HepG2 (cell line): ENCODE measurements around the gene TRIM9. TPM values are rescaled to one million over a fixed set of nuclear protein-coding genes. Genes with fewer than 3 reads are reported as not detected.

Experiments
- CREM ChIP-seq, 2 experiments: sonication (generic) in 1 of 2; formaldehyde crosslinking in 1 of 2; IDR thresholded peaks; 2 replicates each; pipeline versions ENCODE4 v1.4.0 to v1.6.1; 2016 to 2020; ENCODE audit warnings: antibody characterized with exemption in 1 of 2, mild to moderate bottlenecking in 1 of 2, missing genetic modification reagents in 1 of 2
- LCORL ChIP-seq, 2 experiments: fragments of 450-650 bp in 1 of 2; sonication (generic) in 1 of 2; formaldehyde crosslinking in 1 of 2; IDR thresholded peaks; 2 replicates each; pipeline versions ENCODE4 v1.5.0 to v1.6.1; 2017 to 2020; ENCODE audit warnings: antibody characterized with exemption in 1 of 2, missing genetic modification reagents in 1 of 2
- MTERF4 ChIP-seq: sonication (generic); formaldehyde crosslinking; IDR thresholded peaks from 2 replicates; pipeline ENCODE4 v1.8.0; 2023; ENCODE audit warnings: mild to moderate bottlenecking, missing genetic modification reagents
- POLR2A ChIP-seq, 2 experiments: IDR thresholded peaks; 2 replicates each; pipeline ENCODE4 v1.6.1; 2011; ENCODE audit warnings: low read depth in 2 of 2, low read length in 2 of 2, mild to moderate bottlenecking in 1 of 2, moderate library complexity in 1 of 2; ENCODE audit not compliant: insufficient read depth in 1 of 2
- SALL1 ChIP-seq: sonication (generic); formaldehyde crosslinking; IDR thresholded peaks from 2 replicates; pipeline ENCODE4 v1.8.0; 2022; ENCODE audit warnings: mild to moderate bottlenecking, missing genetic modification reagents
- SMARCC2 ChIP-seq: fragments of 450-650 bp; IDR thresholded peaks from 2 replicates; pipeline ENCODE4 v1.6.1; 2017; ENCODE audit warnings: antibody characterized with exemption, mild to moderate bottlenecking
- SOX5 ChIP-seq: IDR thresholded peaks from 2 replicates; pipeline ENCODE4 v1.6.1; 2016; ENCODE audit warnings: borderline replicate concordance
- TBX3 ChIP-seq: fragments of 450-650 bp; IDR thresholded peaks from 2 replicates; pipeline ENCODE4 v1.6.1; 2017; ENCODE audit warnings: antibody characterized with exemption, mild to moderate bottlenecking, inconsistent platforms, borderline replicate concordance
- TFE3 ChIP-seq: IDR thresholded peaks from 2 replicates; pipeline ENCODE4 v1.6.1; 2016
- ZBTB25 ChIP-seq: IDR thresholded peaks from 2 replicates; pipeline ENCODE4 v1.6.1; 2018; ENCODE audit warnings: missing genetic modification reagents
- ZNF263 ChIP-seq: sonication (generic); formaldehyde crosslinking; IDR thresholded peaks from 2 replicates; pipeline ENCODE4 v1.4.0; 2020; ENCODE audit warnings: missing genetic modification reagents
- ZNF501 ChIP-seq: sonication (generic); formaldehyde crosslinking; IDR thresholded peaks from 2 replicates; pipeline ENCODE4 v1.5.1; 2020; ENCODE audit warnings: mild to moderate bottlenecking, moderate library complexity, missing genetic modification reagents
- ZNF564 ChIP-seq: sonication (generic); formaldehyde crosslinking; IDR thresholded peaks from 2 replicates; pipeline ENCODE4 v1.8.1; 2023; ENCODE audit warnings: mild to moderate bottlenecking, missing genetic modification reagents
- ZNF614 ChIP-seq: IDR thresholded peaks from 2 replicates; pipeline ENCODE4 v1.6.1; 2018; ENCODE audit warnings: missing biosample characterization, missing genetic modification reagents, inconsistent platforms, borderline replicate concordance
- ZNF672 ChIP-seq: sonication (generic); formaldehyde crosslinking; IDR thresholded peaks from 2 replicates; pipeline ENCODE4 v1.8.1; 2022; ENCODE audit warnings: missing genetic modification reagents
- ZNF709 ChIP-seq: sonication (generic); formaldehyde crosslinking; IDR thresholded peaks from 2 replicates; pipeline ENCODE4 v1.5.0; 2020; ENCODE audit warnings: mild to moderate bottlenecking, missing genetic modification reagents
- polyA plus RNA-seq, 8 experiments: library from polyadenylated mRNA; depleted of rRNA in 3 of 8; stranded (reverse) in 7 of 8; unstranded in 1 of 8; fragments of >200 nt; fragmentation: Illumina TruSeq in 4 of 8; extraction: Trizol in 4 of 8; gene quantifications; 2 replicates each; pipeline versions ENCODE4 v1.2.1 to v1.2.3, GENCODE V29; 2011 to 2016; ENCODE audit warnings: low read depth in 4 of 8, missing spikeins in 1 of 8, mixed read lengths in 1 of 8; ENCODE audit not compliant: insufficient read depth in 1 of 8
- total RNA-seq, 5 experiments: library from RNA; depleted of rRNA; stranded (reverse); fragments of >200 nt; fragmentation: Illumina TruSeq; extraction: Trizol; gene quantifications; 2 replicates each; pipeline ENCODE4 v1.2.3, GENCODE V29; 2016; ENCODE audit warnings: low read depth in 1 of 5
- TF ChIP-seq, protein P1 (sequence below): sonication (generic); formaldehyde crosslinking; IDR thresholded peaks from 2 replicates; pipeline ENCODE4 v1.5.1; 2020; ENCODE audit warnings: missing genetic modification reagents, mild to moderate bottlenecking, borderline replicate concordance
- TF ChIP-seq, protein P2 (sequence below): IDR thresholded peaks from 2 replicates; pipeline ENCODE4 v1.6.1; 2016; ENCODE audit warnings: low read depth

Gene TRIM9
- total and polyA plus RNA-seq, 2 of the 13 experiments (the other 11 are each of a cell fraction or from before 2014, with no cell fraction given) = 0.04 to 0.07 TPM

- no peak for TF ChIP-seq TFE3 (CRISPR knock-in tag)
- TF ChIP-seq ZNF501 = 0 out of 2 replicates have a peak, but pooled peaks have one; percentile 47
- TF ChIP-seq CREM (IDR thresholded peaks at IDR 0.05) = peak; percentile 58
- TF ChIP-seq CREM (CRISPR knock-in tag; IDR thresholded peaks at IDR 0.05) = no peak
- TF ChIP-seq POLR2A (IDR thresholded peaks at IDR 0.05; ENCODE audit: insufficient read depth in 1 of 2, low read depth in 2 of 2, low read length in 2 of 2) = peak; percentile 31 to 42; a peak in 3 of 4 replicates
- peak; percentile 9; the same call in 1 of the 2 replicates for TF ChIP-seq ZNF614 (CRISPR knock-in tag)
- TF ChIP-seq SALL1 = peak; percentile 32; the same call in 1 of the 2 replicates
- TF ChIP-seq, protein P1, sequence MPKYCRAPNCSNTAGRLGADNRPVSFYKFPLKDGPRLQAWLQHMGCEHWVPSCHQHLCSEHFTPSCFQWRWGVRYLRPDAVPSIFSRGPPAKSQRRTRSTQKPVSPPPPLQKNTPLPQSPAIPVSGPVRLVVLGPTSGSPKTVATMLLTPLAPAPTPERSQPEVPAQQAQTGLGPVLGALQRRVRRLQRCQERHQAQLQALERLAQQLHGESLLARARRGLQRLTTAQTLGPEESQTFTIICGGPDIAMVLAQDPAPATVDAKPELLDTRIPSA (CRISPR knock-in tag) = no peak; the same call in 1 of the 2 replicates
- peak; percentile 3; the same call in 1 of the 2 replicates for TF ChIP-seq SOX5
- TF ChIP-seq TBX3 = 0 out of 2 replicates have a peak, but pooled peaks have one; percentile 35
- TF ChIP-seq LCORL (IDR thresholded peaks at IDR 0.05) = peak; percentile 65; the same call in 1 of the 2 replicates
- no peak for TF ChIP-seq LCORL (CRISPR knock-in tag; IDR thresholded peaks at IDR 0.05)
- TF ChIP-seq ZNF263 (CRISPR knock-in tag) = 0 out of 2 replicates have a peak, but pooled peaks have one; percentile 20
- no peak for TF ChIP-seq SMARCC2
- TF ChIP-seq, protein P2, sequence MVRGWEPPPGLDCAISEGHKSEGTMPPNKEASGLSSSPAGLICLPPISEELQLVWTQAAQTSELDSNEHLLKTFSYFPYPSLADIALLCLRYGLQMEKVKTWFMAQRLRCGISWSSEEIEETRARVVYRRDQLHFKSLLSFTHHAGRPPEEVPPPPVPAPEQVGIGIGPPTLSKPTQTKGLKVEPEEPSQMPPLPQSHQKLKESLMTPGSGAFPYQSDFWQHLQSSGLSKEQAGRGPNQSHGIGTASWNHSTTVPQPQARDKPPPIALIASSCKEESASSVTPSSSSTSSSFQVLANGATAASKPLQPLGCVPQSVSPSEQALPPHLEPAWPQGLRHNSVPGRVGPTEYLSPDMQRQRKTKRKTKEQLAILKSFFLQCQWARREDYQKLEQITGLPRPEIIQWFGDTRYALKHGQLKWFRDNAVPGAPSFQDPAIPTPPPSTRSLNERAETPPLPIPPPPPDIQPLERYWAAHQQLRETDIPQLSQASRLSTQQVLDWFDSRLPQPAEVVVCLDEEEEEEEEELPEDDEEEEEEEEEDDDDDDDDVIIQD = 0 out of 2 replicates have a peak, but pooled peaks have one; percentile 9
- no peak for TF ChIP-seq ZNF672
- TF ChIP-seq ZNF564 (CRISPR knock-in tag) = 0 out of 2 replicates have a peak, but pooled peaks have one; percentile 29
- TF ChIP-seq ZNF709 (CRISPR knock-in tag) = 0 out of 2 replicates have a peak, but pooled peaks have one; percentile 8
- 0 out of 2 replicates have a peak, but pooled peaks have one; percentile 2 for TF ChIP-seq MTERF4 (CRISPR knock-in tag)
- TF ChIP-seq ZBTB25 = peak; percentile 36; the same call in 1 of the 2 replicates
Observed at GRCh38 chr14:50944647-50945413, 150.1 kb downstream of the TRIM9 start (continued).
